ENCODE results near the gene TUB.

TUB gene

DNA sequence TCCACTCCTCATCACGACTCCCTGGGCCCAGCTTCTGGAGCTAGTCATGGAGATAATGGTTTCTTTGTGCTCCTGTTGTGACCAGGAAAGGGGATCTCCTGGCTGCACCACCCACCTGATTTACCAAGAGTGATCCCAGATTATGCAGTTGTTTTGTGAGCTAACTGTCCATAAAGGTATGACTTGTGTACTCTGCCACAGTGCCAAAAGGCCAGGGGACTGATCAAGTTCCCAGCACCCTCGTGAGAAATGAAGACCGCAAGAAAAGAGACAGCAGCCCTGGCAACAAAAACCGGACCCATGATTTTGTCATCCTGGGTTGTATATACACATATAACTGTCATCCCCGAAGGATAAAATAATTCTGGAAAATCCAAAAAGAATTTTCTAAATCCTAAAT is 26.6 kb downstream of the TUB start:
- DNase-seq (ENCODE audit: low read depth in 2 of 2): no peak

DNA sequence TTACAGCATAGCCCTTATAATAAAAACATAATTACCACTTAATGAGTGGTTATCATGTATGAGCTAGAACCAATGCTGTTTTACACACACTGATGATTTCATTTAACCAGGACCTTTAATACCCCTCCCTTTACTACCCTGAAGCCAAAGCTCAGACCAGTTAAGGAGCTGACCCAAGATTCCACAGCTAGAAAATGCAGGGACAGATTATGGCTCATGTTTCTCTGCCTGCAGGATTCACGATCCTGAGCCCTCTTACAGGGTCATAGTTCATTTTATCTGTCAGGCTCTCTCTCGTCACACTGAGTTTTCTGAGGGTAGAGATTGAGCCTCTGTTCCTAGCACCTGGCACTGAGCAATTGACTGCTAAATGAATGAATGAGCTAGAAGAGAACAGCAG is 27.4 kb downstream of the TUB start:
- DNase-seq (ENCODE audit: low read depth in 2 of 2): no peak

DNA sequence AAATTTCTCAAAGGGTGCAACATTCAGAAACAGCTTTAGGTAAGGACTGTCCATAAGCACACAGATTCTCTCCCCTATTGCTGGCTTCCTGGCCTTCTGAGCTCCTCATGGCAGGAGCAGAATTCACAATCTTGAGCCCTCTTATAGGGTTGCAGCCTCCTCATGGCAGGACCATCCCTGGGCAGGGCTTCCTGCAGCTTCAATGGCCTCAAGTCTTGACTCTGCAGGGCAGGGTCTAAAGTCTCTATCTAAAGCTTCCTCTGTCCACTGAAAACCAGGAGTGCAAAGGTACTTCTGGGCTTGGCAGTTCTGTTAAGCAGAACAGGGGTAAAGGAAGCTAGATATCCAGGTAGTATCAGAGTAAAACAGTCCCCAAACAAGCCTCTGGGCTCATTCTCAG is 28.7 kb downstream of the TUB start:
- DNase-seq (ENCODE audit: low read depth in 2 of 2): no peak

DNA sequence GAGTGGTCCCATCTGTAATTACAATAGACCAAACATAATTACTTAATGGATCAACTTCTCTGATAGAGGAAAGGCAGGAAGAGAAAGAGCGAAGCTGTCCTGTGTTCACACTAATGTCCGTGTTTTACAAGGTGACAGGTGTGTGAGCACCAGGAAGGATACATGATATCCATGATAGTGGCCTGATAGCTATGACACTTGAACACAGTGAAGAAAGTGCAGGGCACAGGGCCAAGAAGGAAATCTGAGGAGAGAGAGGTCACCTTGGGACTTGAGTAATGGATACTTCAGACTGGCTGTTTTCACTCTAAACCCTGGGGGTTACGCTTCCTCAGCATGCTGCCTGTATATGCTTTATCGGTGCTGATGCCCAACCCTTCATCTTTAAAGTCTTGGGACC is 29.4 kb downstream of the TUB start:
- no peak for DNase-seq (ENCODE audit: low read depth in 2 of 2)

DNA sequence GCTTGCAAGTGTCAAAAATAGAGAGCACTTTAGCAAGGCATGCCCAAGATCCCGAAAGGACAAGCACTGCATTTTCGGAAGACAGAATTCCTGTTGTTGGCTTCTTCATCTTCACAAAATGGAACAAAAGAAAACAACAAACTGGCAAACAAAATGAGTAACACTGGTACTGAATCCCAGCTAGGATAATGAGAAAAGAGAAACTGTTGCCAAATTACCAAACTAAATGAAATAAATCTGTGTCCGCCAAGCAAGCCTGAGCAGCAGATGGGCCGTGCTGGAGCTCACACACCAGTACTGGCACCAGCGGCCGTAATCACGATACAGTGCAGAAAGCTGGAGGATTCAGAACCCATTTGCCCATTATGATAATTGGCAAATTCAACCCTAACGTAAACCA is 30.6 kb downstream of the TUB start:
- no peak for DNase-seq (ENCODE audit: low read depth in 2 of 2)

DNA sequence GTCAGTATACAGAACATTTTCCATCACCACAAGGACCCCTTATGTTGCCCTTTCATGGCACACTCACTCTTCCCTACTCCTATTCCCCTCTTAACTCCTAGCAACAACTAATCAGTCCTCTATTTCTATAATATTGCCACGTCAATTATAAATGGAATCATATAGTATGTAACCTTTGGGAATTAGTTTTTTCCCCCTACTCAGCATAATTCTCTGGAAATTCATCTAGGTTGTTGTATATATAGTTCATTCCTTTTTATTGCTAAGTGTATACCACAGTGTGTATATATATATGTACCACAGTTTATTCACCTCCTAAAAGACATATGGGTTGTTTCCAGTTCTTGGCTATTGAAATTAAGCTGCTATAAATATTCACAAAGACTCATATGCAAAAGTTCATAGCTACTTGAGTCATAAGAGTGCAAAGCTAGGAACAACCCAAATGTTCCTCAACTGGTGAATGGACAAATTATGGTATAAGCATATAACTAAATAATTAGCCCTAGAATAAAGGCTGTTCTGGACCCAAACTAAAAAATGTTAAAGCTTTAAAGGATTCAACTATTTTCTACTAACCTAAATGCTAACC is 41.3 kb downstream of the TUB start:
- no peak for DNase-seq (ENCODE audit: low read depth in 2 of 2)

DNA sequence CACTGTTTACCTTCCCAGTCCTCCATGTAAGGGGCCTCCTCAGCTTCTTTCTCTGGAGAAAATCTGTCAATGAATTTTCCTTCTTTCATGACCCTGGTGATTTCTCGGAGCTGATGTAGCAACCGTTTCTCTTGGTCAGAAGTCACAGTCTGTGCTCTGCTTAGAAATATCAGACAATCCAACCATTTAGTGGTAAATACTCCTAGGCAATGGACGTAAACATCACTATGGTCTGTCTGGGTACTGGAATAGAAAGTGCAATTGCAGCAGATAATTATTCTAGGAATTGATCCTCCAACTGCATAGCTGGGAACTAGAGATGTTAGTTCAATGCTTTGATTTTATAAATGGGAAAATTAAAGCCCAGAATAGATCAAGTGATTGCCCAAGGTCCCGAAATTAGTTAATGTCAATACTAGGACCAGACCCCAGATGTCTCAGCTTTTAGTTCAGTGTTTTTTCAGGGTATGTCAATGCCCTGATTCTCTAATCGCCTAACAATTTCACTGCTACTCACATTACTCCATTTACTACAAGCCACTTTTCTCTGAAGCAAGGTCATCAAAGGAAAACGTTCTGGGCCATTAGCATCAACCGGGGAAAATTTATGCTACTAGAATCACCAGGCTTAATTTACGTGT is 45.8 kb downstream of the TUB start:
- DNase-seq (ENCODE audit: low read depth in 2 of 2): no peak

DNA sequence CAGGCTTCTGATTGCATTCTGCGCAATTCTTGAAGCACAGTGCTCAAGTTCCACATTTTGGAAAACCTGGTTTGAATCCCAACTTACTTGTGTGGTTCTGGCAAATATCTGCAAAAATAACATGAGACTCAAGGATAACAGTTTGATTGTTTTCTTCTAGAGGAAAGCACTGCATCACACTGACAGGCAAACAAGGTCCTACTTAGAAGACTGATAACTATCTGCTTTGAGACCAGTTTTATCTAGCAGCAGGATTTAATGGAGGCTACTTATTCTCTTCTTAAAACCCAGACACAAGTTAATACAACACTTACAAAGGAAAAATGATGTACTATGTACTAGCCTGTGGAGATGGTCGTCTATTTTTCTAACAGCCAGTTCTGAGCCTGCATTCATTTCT is 46.4 kb downstream of the TUB start:
- DNase-seq (ENCODE audit: low read depth in 2 of 2): no peak

DNA sequence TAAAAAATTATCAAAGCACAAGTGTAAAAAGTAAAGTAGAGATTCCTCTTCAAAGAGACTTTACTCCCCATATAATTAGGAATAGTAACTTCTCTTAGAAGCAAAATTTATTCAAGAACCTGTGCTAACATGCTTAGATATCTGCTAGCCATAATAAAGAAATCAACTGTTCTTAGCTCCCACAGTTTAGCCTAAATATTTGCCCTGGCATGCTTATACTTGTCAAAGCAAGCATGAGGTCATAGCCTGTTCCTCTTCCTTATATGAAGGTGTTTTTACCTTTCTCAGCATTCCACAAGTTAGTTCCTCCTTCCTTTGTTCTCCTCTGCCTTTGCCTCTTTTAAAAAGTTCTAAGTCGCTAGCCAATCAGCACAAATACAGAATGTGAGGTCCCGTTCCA is 57.5 kb downstream of the TUB start:
- no peak for DNase-seq (ENCODE audit: low read depth in 2 of 2)

DNA sequence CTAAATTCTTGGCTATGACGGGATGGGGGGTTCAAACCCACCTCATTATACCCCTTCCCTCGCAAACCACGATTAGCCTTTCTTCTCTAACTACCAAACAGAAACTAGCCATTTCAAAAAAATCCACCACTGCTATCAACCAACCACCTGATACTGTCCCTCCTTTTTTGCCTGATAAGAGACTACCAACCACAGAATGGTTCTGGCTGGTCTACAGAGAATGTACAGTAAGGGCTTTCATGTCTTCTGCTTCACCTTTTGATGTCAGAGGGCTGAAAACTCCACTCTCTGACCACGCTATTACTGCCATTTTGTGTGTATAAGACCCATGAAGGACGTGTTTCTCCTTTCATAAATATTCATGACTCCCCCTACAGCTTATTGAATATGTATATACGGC is 68.7 kb downstream of the TUB start:
- DNase-seq (ENCODE audit: low read depth in 2 of 2): no peak

Data from stimulated activated CD4-positive, alpha-beta T cell treated with anti-CD3 and anti-CD28 coated beads, Interleukin-12 subunit alpha, Interleukin-12 subunit beta, amount 100 ng/mL, for 24 hours (primary cell).